Type B pancreatic cell (in vitro differentiated cells): Measurements from ENCODE around the gene MFGE8. TPM values are rescaled to one million over a fixed set of nuclear protein-coding genes. Genes with fewer than 3 reads are reported as not detected.
"Not testable (repeated sequence)": the region's sequence is repeated elsewhere in the genome, so short reads cannot be mapped to it uniquely, and the experiment has no call there.

ENCODE experiments used
- DNase-seq: peaks from one replicate; pipeline ENCODE4 v3.0.0; 2021; ENCODE audit warnings: mixed read lengths; ENCODE audit not compliant: unreplicated experiment; ENCODE audit errors: extremely low spot score
- H3K27ac Mint-ChIP-seq: 2 replicates; pipeline ENCODE4 v1.8.0; 2021; ENCODE audit warnings: mild to moderate bottlenecking, mixed read lengths
- H3K27me3 Mint-ChIP-seq: 2 replicates; pipeline ENCODE4 v1.8.0; 2021; ENCODE audit warnings: mixed read lengths
- H3K36me3 Mint-ChIP-seq: 2 replicates; pipeline ENCODE4 v1.8.0; 2021; ENCODE audit warnings: mixed read lengths
- H3K4me1 Mint-ChIP-seq: one replicate; pipeline ENCODE4 v1.8.0; 2021; ENCODE audit warnings: mixed read lengths; ENCODE audit not compliant: unreplicated experiment
- H3K4me3 Mint-ChIP-seq: 2 replicates; pipeline ENCODE4 v1.8.0; 2021; ENCODE audit warnings: mild to moderate bottlenecking, mixed read lengths
- H3K9me3 Mint-ChIP-seq: 2 replicates; pipeline ENCODE4 v1.8.0; 2021; ENCODE audit warnings: mixed read lengths
- total RNA-seq: library from RNA; stranded (reverse); gene quantifications from 2 replicates; pipeline ENCODE4 v1.2.1, GENCODE V29; 2021; ENCODE audit warnings: low replicate concordance
- TF ChIP-seq, protein P1 (sequence below): fragments of 200-600 bp; sonication (generic); conservative IDR thresholded peaks from 2 replicates; pipeline ENCODE4 v1.5.0; 2021; ENCODE audit warnings: antibody characterized with exemption, mild to moderate bottlenecking

Gene MFGE8
- total RNA-seq, 1 donor from 2014 or later: 162 TPM

DNA sequence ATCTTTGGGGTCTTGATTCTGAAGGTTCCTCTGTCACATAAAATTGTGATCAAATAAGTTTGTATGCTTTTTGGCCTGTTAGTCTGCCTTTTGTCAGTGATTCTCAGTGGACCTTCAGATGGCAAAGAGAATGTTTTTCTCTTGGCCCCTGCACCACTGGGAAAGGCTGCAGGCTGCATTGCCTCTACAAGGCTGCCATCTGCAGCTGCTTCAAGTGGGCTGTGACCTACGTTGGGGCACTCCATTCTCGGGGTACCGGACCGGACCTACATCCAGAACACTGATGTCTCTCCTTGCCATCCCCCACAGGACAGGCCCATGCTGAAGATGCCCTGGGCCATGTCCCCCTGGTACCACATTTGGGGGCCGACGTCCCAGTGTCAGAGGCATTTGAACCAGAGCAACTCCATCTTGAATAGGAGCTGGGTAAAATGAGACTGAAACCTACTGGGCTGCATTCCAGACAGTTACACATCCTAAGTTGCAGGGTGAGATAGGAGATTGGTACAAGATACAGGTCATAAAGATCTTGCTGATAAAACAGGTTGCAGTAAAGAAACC is 37.5 kb upstream of the MFGE8 start:
- H3K27ac Mint-ChIP-seq: no peak overlapping the region
- H3K4me3 Mint-ChIP-seq: no peak overlapping the region
- H3K36me3 Mint-ChIP-seq: no peaks in the 10 kb centered on the region
- no peaks in the 10 kb centered on the region for H3K9me3 Mint-ChIP-seq
- TF ChIP-seq, protein P1, sequence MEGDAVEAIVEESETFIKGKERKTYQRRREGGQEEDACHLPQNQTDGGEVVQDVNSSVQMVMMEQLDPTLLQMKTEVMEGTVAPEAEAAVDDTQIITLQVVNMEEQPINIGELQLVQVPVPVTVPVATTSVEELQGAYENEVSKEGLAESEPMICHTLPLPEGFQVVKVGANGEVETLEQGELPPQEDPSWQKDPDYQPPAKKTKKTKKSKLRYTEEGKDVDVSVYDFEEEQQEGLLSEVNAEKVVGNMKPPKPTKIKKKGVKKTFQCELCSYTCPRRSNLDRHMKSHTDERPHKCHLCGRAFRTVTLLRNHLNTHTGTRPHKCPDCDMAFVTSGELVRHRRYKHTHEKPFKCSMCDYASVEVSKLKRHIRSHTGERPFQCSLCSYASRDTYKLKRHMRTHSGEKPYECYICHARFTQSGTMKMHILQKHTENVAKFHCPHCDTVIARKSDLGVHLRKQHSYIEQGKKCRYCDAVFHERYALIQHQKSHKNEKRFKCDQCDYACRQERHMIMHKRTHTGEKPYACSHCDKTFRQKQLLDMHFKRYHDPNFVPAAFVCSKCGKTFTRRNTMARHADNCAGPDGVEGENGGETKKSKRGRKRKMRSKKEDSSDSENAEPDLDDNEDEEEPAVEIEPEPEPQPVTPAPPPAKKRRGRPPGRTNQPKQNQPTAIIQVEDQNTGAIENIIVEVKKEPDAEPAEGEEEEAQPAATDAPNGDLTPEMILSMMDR: no peak
- DNase-seq: no peak
- H3K27me3 Mint-ChIP-seq: no peaks in the 10 kb centered on the region
- H3K4me1 Mint-ChIP-seq: peaks cover 5% of the 10 kb centered on the region

DNA sequence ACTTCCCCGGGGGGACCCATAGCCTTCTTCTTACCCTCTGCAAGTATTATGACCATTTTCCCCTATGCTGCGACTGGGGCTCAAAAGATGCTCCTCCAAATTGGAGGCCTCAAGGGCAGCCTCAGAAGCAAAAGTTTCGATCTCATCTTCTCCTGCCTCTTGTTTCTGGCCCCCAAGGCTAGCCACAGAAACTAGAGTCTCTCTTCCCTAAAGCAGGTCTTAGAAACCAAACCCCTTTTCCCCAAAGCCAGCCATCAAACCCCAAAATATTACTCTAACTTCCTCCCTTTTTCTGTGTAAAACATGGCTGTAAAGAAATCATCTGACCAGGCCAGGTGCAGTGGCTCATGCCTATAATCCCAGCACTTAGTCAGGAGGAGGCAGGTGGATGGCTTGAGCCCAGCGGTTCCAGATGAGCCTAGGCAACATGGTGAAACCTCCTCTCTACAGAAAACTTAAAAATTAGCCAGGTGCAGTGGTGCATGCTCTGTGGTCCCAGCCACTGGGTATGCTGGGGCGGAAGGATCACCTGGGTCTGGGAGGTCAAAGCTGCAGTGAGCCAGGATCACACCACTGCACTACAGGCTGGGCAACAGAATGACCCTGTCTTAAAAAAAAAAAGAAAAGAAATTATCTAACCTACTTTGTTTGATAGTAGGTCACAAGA is 36.7 kb upstream of the MFGE8 start:
- Mint-ChIP-seq H3K27ac (no peak overlapping the region), H3K4me3 (no peak overlapping the region)

GRCh38 chr15:88940110-88940675 is 27.0 kb upstream of the MFGE8 start:
- H3K27ac Mint-ChIP-seq: peak overlapping the region; percentile 35
- TF ChIP-seq, protein P1: no peak

More for the DNA sequence above, 36.7 kb upstream of the MFGE8 start:
- H3K27me3 Mint-ChIP-seq: no peaks in the 10 kb centered on the region
- no peaks in the 10 kb centered on the region for H3K36me3 Mint-ChIP-seq
- no peaks in the 10 kb centered on the region for H3K9me3 Mint-ChIP-seq
- DNase-seq: no peak
- H3K4me1 Mint-ChIP-seq: peaks cover 5% of the 10 kb centered on the region
- TF ChIP-seq, protein P1: no peak

GRCh38 chr15:88939486-88939806 is 26.3 kb upstream of the MFGE8 start:
- H3K27ac Mint-ChIP-seq: no peak overlapping the region
- no peaks in the 10 kb centered on the region for H3K36me3 Mint-ChIP-seq
- no peaks in the 10 kb centered on the region for H3K27me3 Mint-ChIP-seq
- no peak overlapping the region for H3K4me3 Mint-ChIP-seq
- TF ChIP-seq, protein P1: no peak
- H3K4me1 Mint-ChIP-seq: peaks cover 5% of the 10 kb centered on the region
- peaks cover 4% of the 10 kb centered on the region for H3K9me3 Mint-ChIP-seq
- no peak for DNase-seq

More at GRCh38 chr15:88940110-88940675, 27.0 kb upstream of the MFGE8 start:
- Mint-ChIP-seq H3K27me3 (no peaks in the 10 kb centered on the region), H3K4me1 (peaks cover 5% of the 10 kb centered on the region), H3K4me3 (no peak overlapping the region), H3K9me3 (no peaks in the 10 kb centered on the region), H3K36me3 (no peaks in the 10 kb centered on the region)
- no peak for DNase-seq

GRCh38 chr15:88938802-88939485 is 25.8 kb upstream of the MFGE8 start:
- Mint-ChIP-seq H3K4me3 (no peak overlapping the region), H3K27ac (no peak overlapping the region), H3K4me1 (peaks cover 5% of the 10 kb centered on the region), H3K9me3 (peaks cover 4% of the 10 kb centered on the region), H3K27me3 (no peaks in the 10 kb centered on the region), H3K36me3 (no peaks in the 10 kb centered on the region)
- TF ChIP-seq, protein P1: no peak
- DNase-seq: no peak

- H3K27ac Mint-ChIP-seq, H3K27me3 Mint-ChIP-seq, H3K36me3 Mint-ChIP-seq, H3K4me1 Mint-ChIP-seq, H3K4me3 Mint-ChIP-seq, DNase-seq, H3K9me3 Mint-ChIP-seq: not testable (repeated sequence)
Observed at GRCh38 chr15:88934449-88934848, 21.3 kb upstream of the MFGE8 start.
